ENCODE results near the gene AUTS2. TPM values are rescaled to one million over a fixed set of nuclear protein-coding genes. Genes with fewer than 3 reads are reported as not detected.

The AUTS2 gene
- total RNA-seq, 6 experiments from 2014 or later, result 10.4 to 32.0 (median 19.3) TPM

- no peaks in the 10 kb centered on the region for H3K4me1 ChIP-seq
- intact Hi-C loops (cut with DNase I), result no loop called here
- ATAC-seq, result no peak
- H3K27ac ChIP-seq, result no peak overlapping the region
- no peaks in the 10 kb centered on the region for H3K27me3 ChIP-seq
- no peaks in the 10 kb centered on the region for H3K9me3 ChIP-seq
- no peak overlapping the region for H3K4me3 ChIP-seq
- no peak for DNase-seq
- H3K36me3 ChIP-seq, result no peaks in the 10 kb centered on the region
- TF ChIP-seq POLR2A (IDR thresholded peaks at IDR 0.05) (no peak), CTCF (IDR thresholded peaks at IDR 0.05) (no peak)
- 78% methylated on average over 7 of the region's 9 CpGs for WGBS (ENCODE audit: insufficient coverage, low coverage, low lambda C conversion rate, missing lambda C conversion rate)
Observed at GRCh38 chr7:70294211-70294911, 696.1 kb downstream of the AUTS2 start.

- DNase-seq (no peak), ATAC-seq (no peak)
- intact Hi-C loops (cut with DNase I), result no loop called here
- Histone ChIP-seq H3K4me1 (no peaks in the 10 kb centered on the region), H3K36me3 (no peaks in the 10 kb centered on the region), H3K4me3 (no peak overlapping the region), H3K27me3 (no peaks in the 10 kb centered on the region), H3K9me3 (no peaks in the 10 kb centered on the region), H3K27ac (no peak overlapping the region)
- no peak for TF ChIP-seq POLR2A (IDR thresholded peaks at IDR 0.05)
- no peak for TF ChIP-seq CTCF (IDR thresholded peaks at IDR 0.05)
- 83% methylated on average over 6 of the region's 6 CpGs for WGBS (ENCODE audit: insufficient coverage, low coverage, low lambda C conversion rate, missing lambda C conversion rate)
Observed at GRCh38 chr7:70298780-70299471, 700.7 kb downstream of the AUTS2 start.

- WGBS (ENCODE audit: insufficient coverage, low coverage, low lambda C conversion rate, missing lambda C conversion rate), result 82% methylated on average over 4 of the region's 4 CpGs
- TF ChIP-seq CTCF (IDR thresholded peaks at IDR 0.05) (no peak), POLR2A (IDR thresholded peaks at IDR 0.05) (no peak)
- Histone ChIP-seq H3K4me3 (no peak overlapping the region), H3K36me3 (no peaks in the 10 kb centered on the region), H3K27ac (no peak overlapping the region), H3K4me1 (no peaks in the 10 kb centered on the region), H3K27me3 (no peaks in the 10 kb centered on the region), H3K9me3 (no peaks in the 10 kb centered on the region)
- intact Hi-C loops (cut with DNase I), result no loop called here
- no peak for ATAC-seq
- no peak for DNase-seq
Observed at GRCh38 chr7:70299472-70299807, 701.2 kb downstream of the AUTS2 start.

GRCh38 chr7:70301673-70302185, 703.5 kb downstream of the AUTS2 start:
- H3K4me3 ChIP-seq, result no peak overlapping the region
- no peaks in the 10 kb centered on the region for H3K27me3 ChIP-seq
- H3K36me3 ChIP-seq, result no peaks in the 10 kb centered on the region
- H3K9me3 ChIP-seq, result no peaks in the 10 kb centered on the region
- intact Hi-C loops (cut with DNase I), result no loop called here
- no peak for DNase-seq
- no peak for TF ChIP-seq CTCF (IDR thresholded peaks at IDR 0.05)
- TF ChIP-seq POLR2A (IDR thresholded peaks at IDR 0.05), result no peak
- no peak overlapping the region for H3K27ac ChIP-seq
- WGBS (ENCODE audit: insufficient coverage, low coverage, low lambda C conversion rate, missing lambda C conversion rate), result 74% methylated on average over 6 of the region's 6 CpGs
- no peaks in the 10 kb centered on the region for H3K4me1 ChIP-seq
- no peak for ATAC-seq
